Neutrophil (primary cell): ENCODE data around the gene PRELP.

Experiments
- H3K27ac ChIP-seq: fragments of 200-600 bp; sonication (generic); 2 replicates; pipeline ENCODE4 v1.5.1; 2016; ENCODE audit warnings: mild to moderate bottlenecking, moderate library complexity
- H3K27me3 ChIP-seq: fragments of 200-600 bp; sonication (generic); 2 replicates; pipeline ENCODE4 v1.6.0; 2016; ENCODE audit warnings: mild to moderate bottlenecking
- H3K36me3 ChIP-seq: fragments of 200-600 bp; sonication (generic); 2 replicates; pipeline ENCODE4 v1.5.1; 2017
- H3K4me1 ChIP-seq, 2 experiments: fragments of 200-600 bp in 1 of 2; sonication (generic) in 1 of 2; 1 replicate in 1 of 2; 2 replicates in 1 of 2; pipeline versions ENCODE4 v1.5.1 to v1.6.1; 2013 to 2016; ENCODE audit warnings: low read depth in 1 of 2, low read length in 1 of 2, mild to moderate bottlenecking in 1 of 2, moderate library complexity in 1 of 2; ENCODE audit not compliant: control insufficient read depth in 1 of 2, insufficient read depth in 1 of 2
- H3K4me3 ChIP-seq, 2 experiments: fragments of 200-600 bp in 1 of 2; sonication (generic) in 1 of 2; 1 replicate in 1 of 2; 2 replicates in 1 of 2; pipeline ENCODE4 v1.5.1; 2013 to 2016; ENCODE audit warnings: low read depth in 1 of 2, low read length in 1 of 2, mild to moderate bottlenecking in 1 of 2, moderate library complexity in 1 of 2
- H3K9me3 ChIP-seq: fragments of 200-600 bp; sonication (generic); 2 replicates; pipeline ENCODE4 v1.5.1; 2016
- CTCF ChIP-seq: fragments of 200-600 bp; sonication (generic); IDR thresholded peaks from 2 replicates; pipeline ENCODE4 v1.5.1; 2016; ENCODE audit warnings: antibody characterized with exemption

PRELP gene

GRCh38 chr1:203518541-203518940 is 42.9 kb downstream of the PRELP start:
- H3K27me3 ChIP-seq, result no peaks in the 10 kb centered on the region
- no peak overlapping the region for H3K4me3 ChIP-seq
- TF ChIP-seq CTCF, result no peak
- no peaks in the 10 kb centered on the region for H3K36me3 ChIP-seq
- peaks cover 40 to 42% of the 10 kb centered on the region in 2 experiments for H3K4me1 ChIP-seq
- H3K27ac ChIP-seq, result no peak overlapping the region
- no peaks in the 10 kb centered on the region for H3K9me3 ChIP-seq

DNA sequence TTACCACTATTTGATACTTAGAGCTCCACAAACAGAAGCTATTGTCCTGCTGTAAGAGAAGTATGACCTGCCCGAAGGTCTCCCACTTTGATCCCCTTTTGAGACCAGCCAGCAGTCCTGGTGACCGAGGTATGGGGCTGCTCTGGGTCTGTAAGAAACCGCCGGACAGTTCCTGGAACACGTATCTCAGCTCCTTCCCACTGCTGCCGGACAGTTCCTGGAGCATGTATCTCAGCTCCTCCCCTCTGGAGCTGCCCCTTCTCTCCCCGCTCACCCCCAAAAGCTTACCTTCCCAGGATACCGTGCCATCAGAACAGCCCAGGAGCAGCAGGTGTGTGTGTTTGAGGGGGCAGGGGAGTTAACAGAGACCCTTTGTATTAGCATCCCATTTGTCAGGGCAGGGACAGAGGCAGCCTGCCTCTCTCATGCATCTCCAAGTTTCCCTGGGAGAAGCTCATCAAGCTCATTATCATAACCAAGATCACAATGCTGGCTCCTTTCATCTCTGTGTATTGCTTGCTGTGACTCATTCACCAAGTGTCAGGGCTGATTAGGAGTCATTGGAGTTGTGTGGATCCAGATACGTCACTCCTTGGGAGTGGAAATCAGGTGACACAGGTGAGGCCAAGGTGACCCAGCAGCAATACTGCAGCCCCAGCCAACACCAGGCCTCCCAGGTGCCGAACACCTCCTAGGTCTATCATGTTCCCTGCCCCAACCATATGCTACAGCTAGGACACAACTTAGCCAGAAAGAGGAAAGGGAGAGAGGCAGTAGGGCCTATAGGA is 43.6 kb downstream of the PRELP start:
- H3K36me3 ChIP-seq, result no peaks in the 10 kb centered on the region
- TF ChIP-seq CTCF, result no peak
- no peaks in the 10 kb centered on the region for H3K9me3 ChIP-seq
- H3K27me3 ChIP-seq, result no peaks in the 10 kb centered on the region
- H3K27ac ChIP-seq, result no peak overlapping the region
- peaks cover 33 to 35% of the 10 kb centered on the region in 2 experiments for H3K4me1 ChIP-seq
- no peak overlapping the region for H3K4me3 ChIP-seq

GRCh38 chr1:203519896-203520295 is 44.3 kb downstream of the PRELP start:
- H3K27ac ChIP-seq, result no peak overlapping the region
- no peaks in the 10 kb centered on the region for H3K36me3 ChIP-seq
- TF ChIP-seq CTCF, result no peak
- no peaks in the 10 kb centered on the region for H3K27me3 ChIP-seq
- peaks cover 29% of the 10 kb centered on the region in 2 experiments for H3K4me1 ChIP-seq
- no peak overlapping the region for H3K4me3 ChIP-seq
- no peaks in the 10 kb centered on the region for H3K9me3 ChIP-seq

GRCh38 chr1:203520315-203520714 is 44.7 kb downstream of the PRELP start:
- TF ChIP-seq CTCF, result no peak
- Histone ChIP-seq H3K4me3 (no peak overlapping the region), H3K4me1 (peaks cover 25 to 26% of the 10 kb centered on the region in 2 experiments), H3K27ac (no peak overlapping the region), H3K27me3 (no peaks in the 10 kb centered on the region), H3K9me3 (no peaks in the 10 kb centered on the region), H3K36me3 (no peaks in the 10 kb centered on the region)

DNA sequence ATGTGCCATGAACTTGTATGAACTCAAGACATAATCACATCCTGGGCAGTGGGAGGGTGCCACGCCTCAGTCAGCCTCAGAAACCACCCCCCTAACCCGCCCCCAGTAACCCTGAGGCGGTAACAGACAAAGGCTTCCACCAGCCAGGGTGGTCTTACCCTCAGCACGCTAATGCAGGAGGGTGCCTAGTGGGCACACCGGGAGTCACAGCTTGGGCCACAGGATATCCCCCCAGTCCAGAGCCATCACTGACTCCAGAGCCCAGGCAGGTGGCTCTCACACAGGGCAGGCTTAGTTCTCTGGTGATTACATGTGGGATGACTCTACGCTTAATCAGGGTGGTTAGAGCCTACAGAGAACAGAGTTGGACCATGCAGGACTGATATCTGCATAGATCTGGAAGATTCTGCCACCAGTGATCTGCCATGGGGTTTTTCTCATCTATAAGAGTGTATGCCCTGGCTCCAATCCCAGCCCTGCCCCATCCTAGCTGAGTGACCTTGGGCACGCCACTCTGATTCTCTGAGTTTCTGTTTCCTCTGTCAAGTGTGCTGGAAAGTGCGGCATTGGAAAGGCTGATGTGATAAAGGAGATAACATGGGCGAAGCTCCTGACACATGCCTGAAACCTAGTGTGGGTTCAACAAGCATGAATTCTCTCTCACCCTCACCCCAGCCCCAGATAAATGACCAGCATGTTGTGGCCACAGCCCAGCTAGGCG is 45.6 kb downstream of the PRELP start:
- no peaks in the 10 kb centered on the region for H3K9me3 ChIP-seq
- H3K4me1 ChIP-seq, result peaks cover 16 to 17% of the 10 kb centered on the region in 2 experiments
- H3K4me3 ChIP-seq, result no peak overlapping the region
- no peaks in the 10 kb centered on the region for H3K36me3 ChIP-seq
- no peak overlapping the region for H3K27ac ChIP-seq
- TF ChIP-seq CTCF, result no peak
- H3K27me3 ChIP-seq, result no peaks in the 10 kb centered on the region
